IPS DF 4.7 (cell line): ENCODE results near the gene OR7C2.
"Not testable (repeated sequence)": the region's sequence is repeated elsewhere in the genome, so short reads cannot be mapped to it uniquely, and the experiment has no call there.

Source experiments
- DNase-seq: peaks from one replicate; pipeline ENCODE4 v3.0.0-alpha.2; 2013; ENCODE audit warnings: low spot score; ENCODE audit errors: extremely low read depth

Gene OR7C2

DNA sequence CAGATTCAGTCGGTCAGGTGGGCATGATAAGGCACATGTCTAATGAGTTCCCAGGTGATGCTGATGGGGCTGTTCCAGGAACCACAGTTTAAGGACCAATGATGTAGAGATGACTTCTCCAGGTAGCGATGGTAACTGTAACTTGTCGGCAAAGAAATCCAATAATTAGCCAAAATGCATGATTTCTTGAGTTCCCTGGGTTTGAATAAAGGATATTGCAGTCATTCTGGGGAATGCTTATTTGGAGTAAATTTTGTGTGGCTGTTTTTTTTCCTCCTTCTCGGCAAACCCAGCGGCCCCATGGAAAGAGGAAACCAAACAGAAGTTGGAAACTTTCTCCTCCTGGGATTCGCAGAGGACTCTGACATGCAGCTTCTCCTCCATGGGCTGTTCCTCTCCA is at the start of gene OR7C2:
Gene OR7C2 (plus strand): TSS at position 301 of the 400 bp plus-strand sequence. CDS start 0 bp downstream, at position 301.
- DNase-seq: no peak

DNA sequence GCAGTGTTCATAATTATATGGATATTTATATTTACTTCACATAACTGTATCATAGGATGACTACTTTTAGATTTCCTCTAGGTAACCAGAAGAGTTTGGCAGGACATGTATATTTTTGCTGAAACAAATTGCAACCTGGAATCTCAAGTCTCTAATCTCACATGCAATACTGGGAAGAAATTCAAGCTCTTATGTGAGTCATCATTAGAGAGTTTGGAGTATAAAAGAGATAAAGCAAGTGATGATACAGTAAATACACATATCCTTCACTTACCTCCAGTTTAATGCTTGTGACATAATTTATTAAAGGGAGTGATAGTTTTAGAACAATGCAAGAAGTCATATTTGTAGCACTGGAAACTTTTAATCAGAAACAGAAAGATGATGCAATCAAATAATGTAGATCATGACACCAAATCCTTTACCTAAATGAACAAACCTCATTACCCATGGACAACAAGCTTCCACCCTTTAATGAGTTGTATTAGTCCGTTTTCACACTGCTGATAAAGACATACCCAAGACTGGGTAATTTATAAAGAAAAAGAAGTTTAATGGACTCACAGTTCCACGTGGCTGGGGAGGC is 39.5 kb upstream of the OR7C2 start:
- DNase-seq: no peak

DNA sequence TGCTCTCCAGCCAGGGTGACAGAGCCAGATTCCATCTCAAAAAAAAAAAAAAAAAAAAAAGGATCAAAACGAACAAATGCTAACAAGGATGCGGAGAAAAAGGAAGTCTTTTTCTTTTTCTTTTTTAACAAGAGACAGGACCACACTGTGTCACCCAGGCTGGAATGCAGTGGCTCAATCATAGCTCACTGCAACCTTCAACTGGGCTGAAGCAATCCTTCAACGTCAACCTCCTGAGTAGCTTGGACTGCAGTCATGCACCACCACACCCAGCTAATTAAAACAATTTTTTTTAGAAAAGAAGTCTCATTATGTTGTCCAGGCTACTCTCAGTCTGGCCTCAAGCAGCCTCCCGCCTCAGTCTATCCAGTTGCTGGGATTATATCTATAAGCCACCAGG is 34.6 kb upstream of the OR7C2 start:
- no peak for DNase-seq

DNA sequence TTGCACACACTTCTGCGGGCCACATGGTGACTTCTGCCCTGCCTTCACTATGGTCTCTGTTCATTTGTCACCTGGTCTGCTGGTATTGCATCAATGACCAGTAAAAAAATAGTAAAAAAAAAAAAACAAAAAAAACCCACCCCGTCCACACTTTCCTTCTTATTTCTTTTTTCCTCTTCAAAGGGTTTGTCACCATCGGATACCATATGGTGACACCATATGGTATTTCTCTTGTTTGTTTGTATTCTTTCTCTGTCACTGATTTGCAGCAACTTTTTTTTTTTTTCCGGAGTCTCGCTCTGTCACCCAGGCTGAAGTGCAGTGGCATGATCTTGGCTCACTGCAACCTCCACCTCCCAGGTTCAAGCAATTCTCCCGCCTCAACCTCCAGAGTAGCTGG is 26.2 kb upstream of the OR7C2 start:
- DNase-seq: no peak

DNA sequence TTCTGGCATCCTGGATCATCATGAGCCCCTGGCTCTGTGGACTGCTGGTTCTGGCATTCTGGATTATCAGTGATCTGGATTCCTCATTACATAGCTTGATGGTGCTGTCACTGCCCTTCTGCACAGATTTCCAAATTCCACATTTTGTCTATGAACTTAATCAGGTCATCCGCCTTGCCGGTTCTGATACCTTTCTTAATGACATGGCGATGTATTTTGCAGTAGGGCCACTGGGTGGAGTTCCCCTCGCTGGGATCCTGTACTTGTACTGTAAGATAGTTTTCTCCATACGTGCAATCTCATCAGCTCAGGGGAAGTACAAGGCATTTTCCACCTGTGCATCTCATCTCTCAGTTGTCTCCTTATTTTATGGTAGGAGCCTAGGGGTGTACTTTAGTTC is 24.4 kb upstream of the OR7C2 start:
- DNase-seq: peak; percentile 3

DNA sequence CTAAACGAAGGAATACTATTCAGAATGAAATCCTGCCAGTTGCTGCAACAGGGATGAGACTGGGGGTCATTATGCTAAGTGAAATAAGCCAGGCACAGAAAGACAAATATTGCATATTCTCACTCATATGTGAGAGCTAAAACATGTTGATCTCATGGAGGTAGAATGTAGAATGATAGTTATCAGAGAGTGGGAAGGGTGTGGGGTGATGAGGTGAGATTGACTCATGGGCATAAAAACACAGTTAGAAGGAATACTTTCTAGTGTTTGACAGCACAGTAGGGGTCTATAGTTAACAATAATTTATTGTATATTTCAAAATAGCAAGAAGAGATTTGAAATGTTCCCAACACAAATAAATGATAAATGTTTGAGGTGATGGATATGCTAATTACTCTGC is 7.8 kb upstream of the OR7C2 start:
- no peak for DNase-seq

DNA sequence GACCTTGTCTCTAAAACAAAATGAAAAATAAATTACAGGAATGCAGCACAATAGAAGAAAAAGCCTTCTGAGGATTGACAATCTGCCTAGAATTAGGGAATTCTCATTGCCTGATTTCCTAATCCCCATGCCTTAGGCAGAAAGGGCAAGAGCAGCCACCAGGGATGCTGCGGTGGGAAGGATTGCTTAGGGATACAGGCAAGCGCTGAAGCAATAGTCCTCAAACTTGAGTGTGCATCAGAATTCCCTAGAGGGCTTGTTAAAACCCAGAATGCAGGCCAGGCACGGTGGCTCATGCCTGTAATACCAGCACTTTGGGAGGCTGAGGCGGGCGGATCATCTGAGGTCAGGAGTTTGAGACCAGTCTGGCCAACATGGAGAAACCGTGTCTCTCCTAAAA is 1.0 kb upstream of the OR7C2 start:
- no peak for DNase-seq

DNA sequence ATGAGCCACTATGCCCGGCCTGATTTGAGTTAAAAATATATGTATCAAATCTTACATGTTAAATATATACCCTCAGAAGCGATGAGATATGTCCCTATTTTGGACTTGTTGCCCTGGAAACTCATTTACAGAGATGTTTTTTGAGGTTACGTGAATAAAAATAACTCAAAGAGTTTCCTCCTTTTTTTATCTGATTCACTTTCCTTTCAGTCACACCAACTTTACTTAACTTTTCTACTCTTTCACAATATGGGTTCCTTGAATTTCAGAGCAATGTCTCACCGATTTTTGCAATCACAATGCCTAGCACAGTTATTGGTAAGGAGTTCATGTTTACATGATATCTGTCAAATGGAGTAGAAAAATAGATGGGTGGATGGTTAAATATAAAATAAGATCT is 2.3 kb downstream of the OR7C2 start:
- no peak for DNase-seq

DNA sequence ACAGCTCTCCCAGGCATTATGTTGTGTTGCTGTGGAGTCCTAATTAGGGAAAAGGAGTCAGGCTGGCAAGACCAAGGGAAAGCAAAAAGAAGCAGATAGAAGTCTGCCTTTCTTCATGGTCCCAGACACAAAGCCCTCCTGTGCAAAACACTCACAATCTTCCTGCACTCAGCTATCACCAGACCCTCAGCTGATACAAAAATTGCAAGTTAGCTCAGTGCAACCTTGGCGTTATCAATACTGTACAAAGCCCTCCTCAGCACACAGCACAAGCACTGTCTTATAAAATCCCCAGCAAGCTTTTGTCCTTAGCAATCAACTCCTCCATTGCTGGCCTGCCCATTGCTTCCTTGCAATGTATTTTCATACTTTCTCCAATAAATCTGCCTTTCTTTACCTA is 3.2 kb downstream of the OR7C2 start:
- no peak for DNase-seq

DNA sequence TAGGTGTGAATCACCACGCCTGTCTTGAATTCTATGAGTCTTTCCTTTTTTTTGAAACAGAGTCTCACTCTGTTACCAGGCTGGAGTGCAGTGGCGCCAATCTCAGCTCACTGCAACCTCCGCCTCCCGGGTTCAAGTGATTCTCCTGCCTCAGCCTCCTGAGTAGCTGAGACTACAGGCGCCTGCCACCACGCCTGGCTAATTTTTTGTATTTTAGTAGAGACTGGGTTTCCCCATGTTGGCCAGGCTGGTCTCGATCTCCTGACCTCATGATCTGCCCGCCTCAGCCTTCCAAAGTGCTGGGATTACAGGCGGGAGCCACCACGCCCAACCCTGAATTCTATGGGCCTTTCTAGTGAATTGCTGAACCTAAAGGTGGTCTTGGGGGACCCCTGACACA is 8.1 kb downstream of the OR7C2 start:
- DNase-seq: not testable (repeated sequence)

DNA sequence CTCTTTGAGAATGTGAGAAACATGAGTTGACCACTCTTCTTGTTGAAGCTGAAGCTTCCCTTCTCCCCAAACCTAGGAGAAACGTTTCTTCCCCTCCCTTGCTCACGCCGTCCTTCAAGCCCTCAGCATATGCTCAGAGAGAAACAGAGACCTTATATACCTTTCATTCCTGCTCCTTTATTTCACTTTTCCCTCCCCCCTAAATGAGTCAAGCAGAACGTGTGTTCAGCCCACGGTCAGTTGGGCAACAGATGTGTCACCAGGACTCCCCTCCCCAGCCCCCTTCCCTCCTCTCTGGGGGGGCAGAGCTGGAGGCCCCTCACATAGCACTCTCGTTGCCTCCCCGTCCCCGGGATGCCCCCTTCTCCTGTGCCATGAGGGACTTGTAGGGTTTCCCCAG is 8.6 kb downstream of the OR7C2 start:
- no peak for DNase-seq

DNA sequence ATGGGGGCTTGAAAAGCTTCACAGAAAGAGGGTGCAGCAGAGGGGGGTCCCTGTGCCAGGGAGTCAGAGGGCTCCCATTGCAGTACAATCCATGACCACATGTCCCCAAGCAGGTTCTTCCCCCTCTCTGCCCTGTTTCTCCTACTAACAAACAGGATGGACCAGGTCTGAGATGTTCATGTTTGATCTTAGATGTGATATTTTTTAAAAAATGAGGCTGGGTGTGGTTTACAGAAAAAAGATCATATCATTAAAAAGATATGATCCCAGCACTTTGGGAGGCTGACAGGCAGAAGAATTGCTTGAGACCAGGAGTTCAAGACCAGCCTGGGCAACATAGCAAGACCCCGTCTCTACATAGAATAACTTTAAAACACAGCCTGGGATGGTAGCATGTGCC is 9.1 kb downstream of the OR7C2 start:
- no peak for DNase-seq

DNA sequence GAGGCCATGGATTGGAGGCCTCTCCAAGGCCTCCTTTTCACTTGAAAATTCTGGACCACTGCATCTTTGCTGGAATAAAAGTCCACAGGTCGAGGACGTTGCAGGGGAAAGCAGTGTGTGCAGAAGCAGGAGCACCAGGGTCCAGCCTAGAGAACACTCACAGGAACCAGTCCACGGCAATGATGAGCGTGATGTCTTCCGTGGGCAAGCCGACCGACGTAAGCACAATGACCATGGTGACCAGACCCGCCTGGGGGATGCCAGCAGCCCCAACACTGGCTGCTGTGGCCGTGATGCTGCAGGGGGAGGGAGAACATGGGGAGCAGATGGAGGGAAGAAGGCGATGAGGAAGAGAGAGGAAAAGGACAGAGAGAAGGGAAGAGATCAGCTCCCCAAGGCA is 11.5 kb downstream of the OR7C2 start:
- no peak for DNase-seq

DNA sequence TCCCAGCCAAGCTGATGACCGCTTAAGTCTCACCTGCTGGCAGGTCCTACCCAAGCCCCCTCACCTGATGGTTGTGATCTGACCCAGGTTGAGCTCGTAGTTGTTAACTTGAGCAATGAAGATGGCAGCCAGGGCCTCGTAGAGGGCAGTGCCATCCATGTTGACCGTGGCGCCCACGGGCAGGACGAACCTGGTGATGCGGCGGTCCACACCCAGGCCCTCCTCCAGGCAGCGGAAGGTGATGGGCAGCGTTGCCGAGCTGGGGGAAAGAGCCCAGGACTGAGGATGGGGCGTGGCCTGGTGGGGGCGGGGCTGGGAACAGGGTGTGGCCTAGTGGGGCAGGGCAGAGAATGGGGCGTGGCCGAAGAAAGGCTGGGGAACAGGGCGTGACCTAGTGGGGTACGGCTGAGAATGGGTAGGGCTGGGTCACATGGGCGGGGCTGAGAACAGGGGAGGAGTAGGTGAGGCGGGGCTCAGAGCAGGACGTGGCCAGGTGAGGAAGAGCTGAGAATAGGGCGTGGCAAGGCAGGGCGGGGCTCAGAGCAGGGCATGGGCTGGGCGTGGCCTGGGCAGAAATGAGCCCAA is 12.9 kb downstream of the OR7C2 start:
- peak; percentile 19 for DNase-seq

DNA sequence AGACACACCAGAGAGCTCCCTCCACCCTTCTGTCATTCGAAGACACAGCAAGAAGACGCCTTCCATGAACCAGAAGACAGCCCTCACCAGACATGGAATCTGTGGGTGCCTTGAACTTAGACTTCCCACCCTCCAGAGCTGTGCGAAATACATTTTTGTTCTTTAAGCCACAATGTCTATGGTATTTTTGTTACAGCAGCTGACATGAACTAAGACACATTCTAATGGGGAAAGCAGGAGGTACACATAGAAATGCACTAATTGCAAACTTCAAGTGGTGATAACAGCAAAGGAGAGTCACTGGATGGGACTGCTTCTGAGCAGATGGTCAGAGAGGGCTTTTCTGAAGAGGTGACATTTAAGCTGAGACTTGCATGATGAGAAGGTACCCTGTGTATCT is 16.2 kb downstream of the OR7C2 start:
- DNase-seq: no peak

DNA sequence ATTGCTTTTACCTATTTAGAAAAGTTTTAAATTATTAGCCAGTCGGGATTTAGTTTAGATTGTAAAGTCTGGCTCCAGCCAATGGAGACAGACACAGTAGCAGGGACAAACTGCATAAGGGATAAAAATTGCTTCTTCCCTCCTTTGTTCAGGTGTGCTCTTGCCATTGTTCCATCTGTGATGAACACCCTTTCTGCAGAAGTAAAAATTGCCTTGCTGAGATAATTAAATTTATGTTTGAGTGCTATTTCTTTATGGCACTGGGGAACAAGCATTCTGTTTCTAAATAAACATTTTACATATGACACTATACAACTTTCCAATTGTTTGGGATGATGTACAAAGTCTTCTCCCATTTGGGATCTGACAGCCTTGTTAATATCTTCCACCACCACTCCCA is 18.0 kb downstream of the OR7C2 start:
- no peak for DNase-seq

DNA sequence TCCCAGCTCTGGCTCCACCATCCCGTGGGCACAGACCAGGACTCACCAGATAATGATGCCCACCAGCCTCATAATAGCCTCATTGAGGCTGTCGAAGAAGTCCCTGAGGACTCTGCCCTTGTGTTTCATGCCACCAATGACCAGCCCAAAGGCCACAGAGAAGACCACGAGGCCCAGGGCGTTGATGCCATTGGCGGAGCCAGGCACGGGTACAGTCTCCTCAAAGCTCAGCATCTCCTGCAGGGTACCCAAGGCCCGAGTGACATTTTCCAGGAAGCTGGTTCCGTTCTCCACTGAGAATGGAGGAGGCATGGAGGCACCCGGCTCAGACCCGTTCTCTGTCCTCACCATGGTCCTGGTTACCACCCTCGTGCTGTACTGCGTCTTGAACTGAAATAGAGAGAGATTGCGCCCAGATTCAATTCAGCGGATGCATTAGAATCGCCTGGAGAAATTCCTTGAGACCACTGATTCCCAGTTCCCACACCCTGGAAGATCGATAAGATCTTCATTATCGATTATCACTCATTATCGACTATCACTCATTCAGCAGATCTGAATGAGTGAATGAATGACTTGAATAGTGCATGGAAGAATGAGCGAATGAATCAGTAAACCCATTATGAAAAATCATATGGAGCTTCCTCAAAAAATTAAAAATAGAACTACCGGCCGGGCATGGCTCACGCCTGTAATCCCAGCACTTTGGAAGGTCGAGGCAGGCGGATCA is 20.8 kb downstream of the OR7C2 start:
- DNase-seq: no peak

DNA sequence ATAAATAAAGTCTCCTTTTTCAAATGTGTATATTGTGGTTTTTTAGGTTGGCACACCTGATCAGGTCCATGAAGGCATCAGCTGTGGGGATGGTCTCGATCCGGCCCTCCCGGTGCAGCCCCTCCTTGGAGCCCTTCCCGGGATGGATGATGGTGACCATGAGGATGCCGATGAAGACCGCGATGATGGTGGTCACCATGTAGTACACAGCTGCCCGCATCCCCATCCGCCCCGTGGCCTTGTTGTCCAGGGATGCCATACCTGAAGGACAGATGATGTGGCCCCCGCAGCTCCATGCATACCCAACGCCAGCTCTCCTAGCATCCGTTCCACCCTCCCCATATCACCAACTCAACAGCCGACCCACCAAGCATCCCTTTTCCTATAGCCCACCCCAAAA is 27.0 kb downstream of the OR7C2 start:
- DNase-seq: no peak

DNA sequence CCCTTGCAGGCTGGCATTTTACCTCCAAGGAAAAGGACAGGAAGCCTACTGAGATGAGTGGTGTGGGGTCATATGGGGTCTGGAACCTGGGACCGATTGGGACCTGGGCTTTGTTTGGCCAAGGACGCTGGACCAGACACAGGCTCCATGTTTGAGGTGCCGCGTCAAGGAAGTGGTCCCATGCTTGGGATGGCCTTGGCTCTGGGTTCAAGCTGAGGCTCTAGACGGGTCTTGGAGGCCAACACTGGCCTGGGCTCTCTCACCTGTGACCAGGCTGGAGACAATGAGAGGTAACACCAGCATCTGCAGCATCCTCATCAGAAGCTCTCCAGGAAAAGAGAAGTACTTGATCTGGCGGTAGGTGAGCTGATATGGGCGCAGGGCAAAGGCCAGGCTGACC is 30.2 kb downstream of the OR7C2 start:
- no peak for DNase-seq

DNA sequence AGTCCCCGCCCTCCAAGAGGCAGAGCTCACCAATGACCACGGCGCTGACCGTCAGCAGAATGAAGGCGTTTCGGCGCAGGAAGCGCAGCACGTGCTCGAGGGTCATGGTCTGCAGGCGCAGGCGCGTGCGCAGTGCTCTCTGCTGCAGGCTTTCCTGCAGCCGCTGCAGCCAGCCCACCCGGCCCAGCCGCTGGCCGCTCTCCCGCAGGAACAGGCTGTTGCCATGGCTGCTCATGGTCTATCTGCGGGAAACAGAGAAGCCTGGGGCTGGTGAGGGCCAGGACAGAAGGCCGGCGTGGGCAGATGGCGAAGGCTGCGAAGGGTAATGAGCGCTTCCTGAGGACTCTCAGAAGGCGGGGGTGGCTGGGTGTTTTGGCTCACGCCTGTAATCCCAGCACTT is 31.4 kb downstream of the OR7C2 start:
- DNase-seq: no peak

DNA sequence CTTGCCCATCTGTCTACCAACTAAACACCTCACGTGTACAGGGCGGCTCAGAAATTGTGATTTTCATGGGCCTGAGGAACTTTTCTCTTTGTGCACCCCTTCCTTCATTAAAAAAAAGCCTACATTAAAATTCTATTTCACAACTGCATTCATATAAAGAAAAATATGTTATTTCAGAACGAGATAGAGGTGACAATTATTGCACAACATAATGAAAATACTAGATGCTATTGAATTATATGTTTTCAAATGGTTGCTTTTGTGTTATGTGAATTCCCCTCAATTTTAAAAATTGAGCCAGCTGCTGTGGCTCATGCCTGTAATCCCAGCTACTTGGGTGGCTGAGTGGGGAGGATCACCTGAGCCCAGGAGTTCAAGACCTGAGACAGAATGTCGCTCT is 33.2 kb downstream of the OR7C2 start:
- no peak for DNase-seq

DNA sequence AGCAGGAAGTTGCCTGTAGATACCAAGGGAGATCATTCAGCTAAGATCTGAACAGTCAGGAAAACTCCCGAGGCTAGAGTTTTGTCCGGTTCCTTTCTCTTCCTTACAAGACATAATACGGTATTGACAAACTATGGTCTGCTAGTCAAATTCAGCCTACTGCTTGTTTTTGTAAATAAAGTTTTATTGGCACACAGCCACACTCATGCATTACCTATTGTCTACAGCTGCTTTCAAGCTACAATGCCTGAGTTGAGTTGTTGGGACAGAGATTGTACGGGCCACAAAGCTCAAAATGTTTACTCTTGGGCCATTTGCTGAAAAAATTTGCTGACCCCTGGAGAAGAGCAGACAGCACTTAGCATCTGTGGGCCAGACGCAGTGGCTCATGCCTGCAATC is 35.8 kb downstream of the OR7C2 start:
- no peak for DNase-seq

DNA sequence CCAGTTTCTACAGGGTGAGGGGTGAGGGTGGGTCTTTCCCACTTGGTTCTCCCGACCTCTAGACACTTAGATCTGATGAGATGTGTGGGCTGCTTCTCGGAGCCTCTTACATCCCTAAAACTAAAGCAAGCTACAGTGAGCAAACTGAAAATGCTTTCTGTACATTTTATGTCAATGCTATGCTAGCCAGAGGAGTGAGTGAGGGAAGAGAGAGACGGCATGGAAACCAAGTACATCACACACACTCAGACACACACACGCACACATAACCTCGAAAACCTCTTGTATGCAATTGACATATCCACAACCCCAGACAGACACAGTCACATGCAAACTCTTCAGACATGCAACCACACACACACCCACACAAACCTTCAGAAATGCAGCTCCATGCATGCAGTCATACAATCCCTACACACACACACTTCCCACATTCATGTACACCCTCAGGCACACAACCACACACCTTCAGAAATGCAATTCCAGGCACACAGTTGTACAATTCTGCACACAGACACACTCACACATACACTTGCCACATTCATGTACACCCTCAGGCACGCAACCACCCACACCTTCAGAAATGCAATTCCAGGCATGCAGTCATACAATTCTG is 37.0 kb downstream of the OR7C2 start:
- no peak for DNase-seq
